A549 treated with Mapracorat at 1 μM for 4 hours (cell line): Measurements from ENCODE around the gene RNF113A. TPM values are rescaled to one million over a fixed set of nuclear protein-coding genes. Genes with fewer than 3 reads are reported as not detected.

Experiments
- total RNA-seq: library from RNA; stranded (reverse); fragments of 200-300 nt; extraction: Qiagen RNA extraction; gene quantifications from 5 replicates; pipeline ENCODE4 v1.2.3, GENCODE V29; 2022

The RNF113A gene
- total RNA-seq, result 27.9 to 31.5 TPM (median 30.4 TPM) in 5 replicates

GRCh38 chrX:119871599-119872395 is at the start of gene RNF113A, which contains the start of gene NDUFA1:
Gene RNF113A (minus strand): TSS chrX:119871733. CDS start chrX:119871613, 120 bp downstream.
Gene NDUFA1 (plus strand): TSS chrX:119871832. CDS start chrX:119871912, 80 bp downstream.

GRCh38 chrX:119895843-119896326 is 24.4 kb upstream of the RNF113A start, which contains the start of gene AKAP14:
Gene AKAP14 (plus strand): TSS chrX:119895893. CDS start chrX:119903224, 7,331 bp downstream.

GRCh38 chrX:119852382-119853353 is 18.9 kb downstream of the RNF113A start, which contains the start of gene UPF3B:
Gene UPF3B (minus strand): TSS chrX:119852963. CDS start chrX:119852928, 35 bp downstream.

Other genes with a start within 250 kb of the RNF113A start
- 9.6 to 12.6 TPM (median 10.9 TPM) in 5 replicates for gene SEPTIN6, start 178.6 kb downstream of the RNF113A start, total RNA-seq
- gene SOWAHD, start 113.1 kb downstream of the RNF113A start, total RNA-seq, result 0.15 to 0.19 TPM in 2 of 5 replicates, not detected in the others
- gene RPL39, start 80.1 kb downstream of the RNF113A start, total RNA-seq, result 3,384 to 5,279 TPM (median 3,551 TPM) in 5 replicates
- gene UPF3B, start 18.8 kb downstream of the RNF113A start, total RNA-seq, result 17.3 to 23.5 TPM (median 18.9 TPM) in 5 replicates
- gene NDUFA1, start 99 bp upstream of the RNF113A start, total RNA-seq, result 230 to 315 TPM (median 247 TPM) in 5 replicates
- gene AKAP14, start 24.2 kb upstream of the RNF113A start, total RNA-seq, result not detected in 5 replicates
- 6.9 to 7.8 TPM (median 7.1 TPM) in 5 replicates for gene NKAP, start 72.0 kb upstream of the RNF113A start, total RNA-seq
- gene RHOXF2B, start 206.0 kb upstream of the RNF113A start, total RNA-seq, result not detected in 5 replicates
- not detected in 5 replicates for gene RHOXF1, start 244.2 kb upstream of the RNF113A start, total RNA-seq